ENCODE data around the gene FER1L5. TPM values are rescaled to one million over a fixed set of nuclear protein-coding genes. Genes with fewer than 3 reads are reported as not detected.

The FER1L5 gene
- total RNA-seq, 2 experiments from 2014 or later: not detected

GRCh38 chr2:96636551-96637171 lies 5.9 kb upstream of the FER1L5 start:
- Histone ChIP-seq H3K79me2 (ENCODE audit: insufficient read depth, low read depth, low read length) (peaks cover 29% of the 10 kb centered on the region), H4K20me1 (ENCODE audit: insufficient read depth, low read length) (0 out of 2 replicates have a peak, but pooled peaks cover 7% of the 10 kb centered on the region), H3K36me3 (ENCODE audit: insufficient read depth, low read length) (peaks cover 43% of the 10 kb centered on the region), H3K27ac (ENCODE audit: low read depth, low read length, poor library complexity, severe bottlenecking) (no peak overlapping the region), H2AFZ (ENCODE audit: low read length) (no peak overlapping the region), H3K4me1 (ENCODE audit: insufficient read depth, low read length, poor library complexity, severe bottlenecking) (peaks cover 31% of the 10 kb centered on the region), H3K9me2 (ENCODE audit: insufficient read depth, low read length) (no peaks in the 10 kb centered on the region), H3K4me3 (ENCODE audit: low read depth, low read length, poor library complexity, severe bottlenecking) (peak overlapping the region; percentile 99), H3K9me3 (ENCODE audit: low read length) (no peaks in the 10 kb centered on the region), H3K4me2 (ENCODE audit: low read length) (peak overlapping the region; percentile 98)
- intact Hi-C loops (cut with micrococcal nuclease; ENCODE audit: unreplicated experiment): loop anchor here (5.0 kb wide), 2 partner anchors 126 to 221 kb away; partner anchors contain the start of genes ANKRD39 and CNNM4
- TF ChIP-seq, protein P1, sequence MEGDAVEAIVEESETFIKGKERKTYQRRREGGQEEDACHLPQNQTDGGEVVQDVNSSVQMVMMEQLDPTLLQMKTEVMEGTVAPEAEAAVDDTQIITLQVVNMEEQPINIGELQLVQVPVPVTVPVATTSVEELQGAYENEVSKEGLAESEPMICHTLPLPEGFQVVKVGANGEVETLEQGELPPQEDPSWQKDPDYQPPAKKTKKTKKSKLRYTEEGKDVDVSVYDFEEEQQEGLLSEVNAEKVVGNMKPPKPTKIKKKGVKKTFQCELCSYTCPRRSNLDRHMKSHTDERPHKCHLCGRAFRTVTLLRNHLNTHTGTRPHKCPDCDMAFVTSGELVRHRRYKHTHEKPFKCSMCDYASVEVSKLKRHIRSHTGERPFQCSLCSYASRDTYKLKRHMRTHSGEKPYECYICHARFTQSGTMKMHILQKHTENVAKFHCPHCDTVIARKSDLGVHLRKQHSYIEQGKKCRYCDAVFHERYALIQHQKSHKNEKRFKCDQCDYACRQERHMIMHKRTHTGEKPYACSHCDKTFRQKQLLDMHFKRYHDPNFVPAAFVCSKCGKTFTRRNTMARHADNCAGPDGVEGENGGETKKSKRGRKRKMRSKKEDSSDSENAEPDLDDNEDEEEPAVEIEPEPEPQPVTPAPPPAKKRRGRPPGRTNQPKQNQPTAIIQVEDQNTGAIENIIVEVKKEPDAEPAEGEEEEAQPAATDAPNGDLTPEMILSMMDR (conservative IDR thresholded peaks at IDR 0.05; ENCODE audit: low read length): no peak
- TF ChIP-seq EZH2phosphoT487 (IDR thresholded peaks at IDR 0.05; ENCODE audit: borderline replicate concordance, low read depth, low read length): no peak
- BruUV-seq (replicated peaks): no TSS peak
- no peak for DNase-seq (ENCODE audit: low spot score)
- CTCF ChIA-PET (ENCODE audit: unreplicated experiment): no interaction called here
- POLR2A ChIA-PET: interaction anchor here (0.9 to 2.6 kb wide), 3 partner anchors 17 to 126 kb away, joined by 3 to 6 read pairs (median 4); no protein-coding TSS in a partner anchor

GRCh38 chr2:96637385-96638143 lies 5.0 kb upstream of the FER1L5 start:
- Histone ChIP-seq H3K4me1 (ENCODE audit: insufficient read depth, low read length, poor library complexity, severe bottlenecking) (peaks cover 31% of the 10 kb centered on the region), H4K20me1 (ENCODE audit: insufficient read depth, low read length) (0 out of 2 replicates have a peak, but pooled peaks cover 7% of the 10 kb centered on the region), H2AFZ (ENCODE audit: low read length) (peak overlapping the region; percentile 84; the same call in 1 of the 2 replicates), H3K27ac (ENCODE audit: low read depth, low read length, poor library complexity, severe bottlenecking) (peak overlapping the region; percentile 44), H3K4me3 (ENCODE audit: low read depth, low read length, poor library complexity, severe bottlenecking) (peak overlapping the region; percentile 99), H3K4me2 (ENCODE audit: low read length) (peak overlapping the region; percentile 98), H3K9me2 (ENCODE audit: insufficient read depth, low read length) (no peaks in the 10 kb centered on the region), H3K36me3 (ENCODE audit: insufficient read depth, low read length) (peaks cover 34% of the 10 kb centered on the region), H3K79me2 (ENCODE audit: insufficient read depth, low read depth, low read length) (peaks cover 29% of the 10 kb centered on the region), H3K9me3 (ENCODE audit: low read length) (no peaks in the 10 kb centered on the region)
- CTCF ChIA-PET (ENCODE audit: unreplicated experiment): no interaction called here
- intact Hi-C loops (cut with micrococcal nuclease; ENCODE audit: unreplicated experiment): loop anchor here (5.0 kb wide), 2 partner anchors 125 to 220 kb away; partner anchors contain the start of genes ANKRD39 and CNNM4
- no TSS peak for BruUV-seq (replicated peaks)
- peak; percentile 66 for DNase-seq (ENCODE audit: low spot score)
- POLR2A ChIA-PET: interaction anchor here (0.7 to 2.6 kb wide), 4 partner anchors 18 to 125 kb away, joined by 3 to 6 read pairs (median 4); no protein-coding TSS in a partner anchor
- TF ChIP-seq EZH2phosphoT487 (IDR thresholded peaks at IDR 0.05; ENCODE audit: borderline replicate concordance, low read depth, low read length): no peak
- TF ChIP-seq, protein P1 (conservative IDR thresholded peaks at IDR 0.05; ENCODE audit: low read length): no peak
